COLO668 (cell line): Measurements from ENCODE around the gene RPA1.

Experiments
- DNase-seq: peaks from one replicate; lab custom pipeline; 2025; ENCODE audit not compliant: unreplicated experiment; lab: John Stamatoyannopoulos, UW

Gene RPA1

DNA sequence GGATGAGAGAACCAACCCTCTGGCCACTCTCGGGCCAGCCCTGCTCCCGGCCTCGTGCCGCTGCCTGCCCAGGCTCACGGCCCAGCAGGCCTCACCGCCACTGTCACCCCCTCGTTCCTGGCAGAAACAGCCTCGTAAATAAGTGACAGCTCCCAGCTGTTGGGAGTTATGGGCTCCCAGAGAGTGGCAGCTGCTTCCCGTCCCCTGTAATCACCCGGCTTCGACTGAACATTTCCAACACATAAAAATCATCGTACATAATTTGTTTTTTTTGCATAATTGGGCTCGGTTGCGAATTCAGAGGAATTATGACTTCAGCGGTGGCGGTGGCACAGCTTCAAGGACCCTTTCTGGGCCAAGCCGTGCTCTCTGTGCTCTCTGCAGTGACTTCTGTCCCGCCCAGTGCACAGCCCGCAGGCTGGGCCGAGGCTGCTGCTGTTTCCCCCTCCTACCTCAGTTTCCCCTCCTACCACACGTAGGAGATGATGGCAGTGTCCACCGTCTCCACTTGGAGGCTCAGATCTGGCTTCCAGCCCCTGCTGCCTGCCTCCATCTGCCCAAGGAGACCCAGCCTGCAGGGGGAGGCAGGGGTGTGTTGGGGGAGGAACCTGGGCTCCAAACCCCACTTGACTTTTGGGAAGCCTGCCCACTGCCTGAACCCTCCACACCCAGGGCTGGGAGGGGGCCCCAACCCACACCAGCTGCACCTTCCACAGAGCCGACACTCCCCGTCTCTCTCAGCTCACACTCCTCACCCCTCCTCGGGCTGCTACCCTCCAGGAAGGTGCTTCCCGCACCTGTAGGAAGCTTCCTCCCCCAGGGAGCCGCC, 110.4 kb downstream of the RPA1 start:
- peak; percentile 36 for DNase-seq

DNA sequence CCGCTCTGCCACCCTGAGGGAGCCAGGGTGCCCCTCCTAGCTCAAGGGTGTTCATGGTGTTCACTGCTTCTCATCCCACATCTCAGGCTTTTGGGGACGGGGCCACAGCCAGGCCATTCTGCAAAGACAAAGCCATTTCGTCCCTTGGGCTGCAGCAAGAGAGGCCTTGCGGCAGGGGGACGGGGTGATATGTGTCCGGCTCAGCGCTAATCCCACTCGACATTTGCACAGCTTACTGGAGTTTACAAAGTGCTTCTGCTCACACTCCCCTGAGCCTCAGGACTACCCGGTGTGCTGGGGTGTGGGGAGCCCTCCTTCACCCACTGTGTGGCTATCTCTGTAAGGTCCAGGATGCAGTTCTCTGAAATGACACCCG, 111.0 kb downstream of the RPA1 start:
- DNase-seq, result no peak

DNA sequence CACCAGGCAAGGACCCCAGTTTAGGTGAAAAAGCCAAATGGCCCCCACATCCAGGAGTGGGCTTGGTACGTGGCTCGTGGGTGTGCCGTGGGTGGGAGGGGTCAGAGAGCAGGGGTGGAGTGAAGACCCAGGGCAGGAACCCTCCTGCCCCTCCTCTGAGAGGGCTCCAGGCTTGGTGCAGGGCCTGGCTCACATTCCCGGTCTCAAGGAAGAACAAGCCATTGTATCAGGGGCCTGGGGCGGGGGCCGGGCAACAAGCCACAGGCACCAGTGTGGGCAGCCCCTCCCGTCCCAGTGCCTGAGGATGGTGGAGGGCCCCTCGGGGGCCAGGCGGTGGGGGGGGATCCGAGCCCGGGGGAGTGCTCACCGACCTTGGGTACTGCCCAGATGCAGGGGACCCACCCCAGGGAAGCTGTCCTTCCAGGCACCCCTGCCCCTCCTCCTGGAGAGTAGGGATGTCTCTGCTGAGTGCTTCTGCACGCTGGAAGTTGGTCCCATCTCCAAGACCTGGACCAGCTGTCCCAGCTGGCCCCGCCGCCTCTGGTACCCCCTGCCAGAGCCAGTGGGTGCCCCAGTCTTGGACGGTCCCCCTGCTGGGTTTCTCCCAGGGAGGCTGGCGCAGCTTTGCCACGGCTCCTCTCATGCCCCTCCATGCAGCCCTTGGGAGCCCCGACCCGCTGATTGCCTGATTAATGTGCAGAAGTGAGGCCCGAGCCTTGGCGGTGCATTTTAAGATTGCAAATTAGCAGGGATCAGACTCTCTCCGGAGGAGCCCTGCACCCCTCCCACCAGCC, 111.7 kb downstream of the RPA1 start:
- no peak for DNase-seq

DNA sequence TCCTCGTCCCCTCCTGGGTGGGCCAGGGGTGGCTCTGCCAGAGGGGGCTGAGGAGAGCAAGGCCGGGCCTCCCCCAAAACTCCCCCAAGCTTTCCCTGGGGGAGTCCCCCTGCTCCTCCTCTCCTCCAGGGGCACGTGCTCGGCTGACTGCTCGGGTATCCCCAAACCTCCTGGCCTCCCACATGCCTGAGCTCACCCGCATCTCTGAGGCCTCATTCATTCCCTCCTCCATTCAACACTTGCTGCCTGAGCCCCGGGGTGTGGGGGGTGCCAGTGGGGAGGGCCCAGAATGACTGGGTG, 112.2 kb downstream of the RPA1 start:
- DNase-seq, result no peak

DNA sequence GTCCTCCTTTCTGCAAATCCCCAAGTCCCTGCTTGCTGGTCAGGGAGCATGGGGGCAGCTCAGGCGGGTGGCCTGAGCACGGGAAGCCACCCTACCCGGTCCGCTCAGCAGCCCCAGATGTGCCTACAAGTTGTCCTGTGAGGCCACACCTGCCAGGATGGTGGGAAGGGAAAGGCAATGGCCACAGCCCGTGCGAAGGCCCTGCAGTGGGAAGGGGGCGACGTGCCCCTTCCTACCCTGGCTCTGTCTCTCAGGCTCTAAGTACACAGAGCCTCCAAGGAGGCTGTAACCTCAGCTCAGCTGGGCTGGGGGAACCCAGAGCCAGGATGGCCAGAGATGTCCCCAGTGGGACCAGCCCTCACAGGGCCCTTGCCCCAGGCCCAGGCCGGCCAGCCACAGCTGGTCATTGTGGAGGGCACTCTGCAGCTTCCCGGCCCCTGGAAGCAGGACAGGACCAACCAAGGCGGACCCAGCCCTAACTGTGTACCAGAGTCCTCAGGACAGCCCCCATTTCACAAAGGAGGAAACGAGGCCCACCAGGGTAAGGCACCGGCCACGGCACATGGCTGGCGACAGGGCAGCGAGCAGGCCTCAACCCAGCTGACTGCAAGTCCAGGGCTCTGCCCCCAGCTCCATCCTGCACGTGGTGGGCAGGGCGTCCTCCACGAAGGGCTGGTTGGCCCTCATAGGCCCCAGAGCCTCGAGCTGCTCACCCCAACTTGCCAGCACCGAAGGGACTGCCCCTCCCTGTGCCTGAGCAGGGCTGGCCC, 113.0 kb downstream of the RPA1 start:
- DNase-seq, result no peak

DNA sequence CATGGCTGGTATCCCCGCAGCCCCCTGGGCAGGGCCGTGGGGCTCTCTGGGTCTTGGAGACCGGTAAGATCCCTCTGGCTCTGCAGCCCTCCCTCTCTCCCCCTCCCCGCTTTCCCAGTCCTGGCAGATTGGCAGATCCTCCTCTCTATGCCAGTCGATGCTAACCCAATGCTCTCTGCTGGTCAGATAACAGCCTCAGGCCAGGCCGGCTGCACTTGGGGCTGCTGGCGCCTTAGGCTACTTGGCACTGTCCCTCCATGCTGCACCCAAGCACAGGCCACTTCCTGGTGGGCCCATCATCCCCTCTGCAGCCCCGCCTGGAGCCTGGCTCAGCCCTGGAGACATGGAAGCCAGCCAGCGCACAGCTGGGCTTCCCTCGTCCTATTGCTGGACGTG, 113.6 kb downstream of the RPA1 start:
- DNase-seq, result no peak

DNA sequence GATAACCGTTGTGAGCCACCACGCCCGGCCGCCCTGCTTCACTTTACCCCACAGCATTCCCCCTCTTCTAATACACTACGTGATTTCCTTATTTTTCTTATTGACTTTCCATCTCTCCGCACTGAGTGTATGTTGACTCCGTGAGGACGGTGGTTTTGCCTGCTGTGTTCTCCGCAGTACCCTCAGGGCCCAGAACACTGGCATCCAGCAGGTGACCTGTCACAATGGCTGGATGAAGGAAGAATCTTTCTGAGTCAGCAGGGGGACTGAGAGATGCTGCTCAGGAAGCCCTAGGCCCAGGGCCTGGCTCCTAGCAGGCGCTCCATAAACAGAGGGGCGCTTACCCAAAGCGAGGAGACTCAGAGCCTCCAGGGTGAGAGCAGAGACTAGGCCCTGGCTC, 115.8 kb downstream of the RPA1 start:
- DNase-seq, result no peak

DNA sequence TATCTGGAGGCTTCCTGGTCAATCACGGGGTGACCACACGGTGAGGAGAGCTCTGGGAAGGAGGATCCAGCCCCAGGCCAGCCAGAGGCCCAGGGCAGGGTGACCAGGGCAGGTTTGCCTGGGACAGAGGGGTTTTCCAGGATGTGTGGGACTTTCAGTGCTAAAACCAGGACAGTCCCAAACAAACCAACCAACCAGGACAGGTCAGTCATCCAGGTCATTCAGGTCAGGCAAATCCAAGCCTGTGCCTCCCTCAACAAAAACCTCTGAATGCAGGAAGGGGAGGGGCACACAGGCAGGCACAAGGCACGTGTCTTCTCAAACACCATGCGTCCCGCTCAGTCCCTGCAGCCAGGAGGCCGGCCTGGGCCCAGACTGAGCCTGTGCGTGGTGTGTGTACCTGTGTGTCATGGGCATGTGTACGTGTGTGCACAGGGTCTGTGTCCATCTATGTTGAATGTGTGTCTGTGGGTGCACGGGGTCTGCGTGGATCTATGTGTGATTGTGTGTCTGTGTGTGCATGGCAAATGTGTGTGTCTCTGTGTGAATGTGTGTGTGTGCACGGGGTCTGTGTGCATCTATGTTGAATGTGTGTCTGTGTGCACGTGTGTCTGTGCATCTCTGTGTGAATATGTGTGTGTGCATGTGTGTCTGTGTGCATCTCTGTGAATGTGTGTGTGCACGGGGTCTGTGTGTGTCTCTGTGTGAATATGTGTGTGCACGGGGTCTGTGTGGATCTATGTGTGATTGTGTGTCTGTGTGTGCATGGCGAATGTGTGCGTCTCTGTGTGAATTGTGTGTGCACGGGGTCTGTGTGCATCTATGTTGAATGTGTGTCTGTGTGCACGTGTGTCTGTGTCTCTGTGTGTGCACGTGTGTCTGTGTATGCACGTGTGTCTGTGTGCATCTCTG, 116.5 kb downstream of the RPA1 start:
- no peak for DNase-seq

DNA sequence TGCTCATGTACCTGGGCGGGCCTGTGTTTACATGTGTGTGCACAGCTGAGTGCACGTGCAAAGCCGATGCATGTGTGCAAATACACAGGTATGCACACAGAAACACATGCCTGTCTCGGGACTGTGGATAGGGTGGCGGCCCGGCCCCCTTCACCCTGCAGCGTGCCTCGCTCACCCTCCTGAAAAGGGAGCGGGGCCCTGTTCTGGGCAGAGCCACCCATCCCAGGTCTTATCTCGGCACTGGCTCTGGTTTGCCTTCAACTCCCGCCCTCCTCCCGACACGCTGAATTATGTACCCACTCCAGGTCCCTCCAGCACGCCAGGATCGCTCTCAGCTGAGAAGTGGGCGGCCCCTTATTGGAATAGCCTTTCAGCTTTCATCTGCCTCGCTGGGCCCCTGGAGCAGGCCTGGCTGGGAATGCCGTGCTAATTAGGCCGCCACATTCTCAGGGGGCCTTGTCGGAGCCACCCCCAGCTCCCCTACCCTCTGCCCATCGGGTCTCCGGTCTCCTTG, 117.5 kb downstream of the RPA1 start:
- DNase-seq, result no peak

DNA sequence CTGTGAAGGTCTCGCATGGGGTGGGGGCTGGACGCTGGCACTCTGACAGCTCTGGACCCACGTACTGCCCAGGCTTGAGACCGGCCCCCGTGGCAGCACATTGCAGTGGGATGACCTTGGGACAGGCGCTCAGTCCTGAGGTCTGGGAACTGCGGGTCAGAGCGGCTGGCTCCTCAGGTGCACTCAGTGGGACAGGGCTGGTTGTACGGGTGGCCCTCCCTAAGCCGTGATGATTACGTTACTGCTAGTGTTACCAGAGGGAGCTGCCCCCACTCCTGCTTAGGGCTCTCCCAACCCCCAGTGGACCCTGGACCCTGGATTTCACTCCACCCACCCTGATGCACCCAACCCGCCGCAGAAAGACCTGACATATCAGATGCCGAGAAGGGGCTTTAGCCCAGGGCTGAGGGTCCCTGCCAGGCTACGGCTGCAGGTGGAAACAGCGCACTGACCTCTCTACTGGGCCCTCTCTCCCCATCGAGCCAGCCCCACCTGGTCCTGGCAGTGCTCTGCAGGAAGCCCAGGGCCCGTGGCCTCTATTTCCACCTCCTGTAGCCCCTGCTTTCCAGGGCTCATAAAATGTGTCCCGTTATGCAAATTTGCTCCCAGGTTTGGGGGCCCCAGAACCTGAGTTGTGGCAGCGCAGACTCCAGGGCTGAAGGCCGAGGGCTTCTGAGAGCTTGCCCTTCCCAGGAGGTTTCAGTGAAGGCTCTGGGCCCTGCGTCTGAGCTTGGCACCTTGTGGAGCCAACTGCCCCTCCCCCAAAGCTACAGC, 118.1 kb downstream of the RPA1 start:
- no peak for DNase-seq

DNA sequence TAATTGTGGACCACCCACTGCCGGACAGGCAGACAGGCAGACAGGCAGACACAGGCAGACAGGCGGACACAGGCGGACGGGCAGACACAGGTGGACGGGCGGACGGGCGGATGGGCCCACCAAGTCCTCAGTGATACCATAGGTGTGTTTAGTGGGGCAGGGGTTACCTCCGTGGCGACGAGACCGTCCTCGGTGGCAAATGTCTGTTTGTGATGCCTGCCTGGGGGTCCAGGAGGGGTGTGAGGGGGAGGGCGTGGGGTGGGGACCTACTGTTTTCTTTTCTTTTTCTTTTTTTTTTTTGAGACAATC, 118.7 kb downstream of the RPA1 start:
- no peak for DNase-seq
